IMR-90 (cell line): ENCODE data around the gene IQCF2.

Experiments
- CEBPB ChIP-seq: IDR thresholded peaks from 2 replicates; pipeline ENCODE4 v1.6.1; 2012; ENCODE audit warnings: low read depth, low read length, improper control_type of control experiment
- CHD1 ChIP-seq: IDR thresholded peaks from 2 replicates; pipeline ENCODE4 v1.6.1; 2012; ENCODE audit warnings: low read depth, low read length, improper control_type of control experiment
- FOS ChIP-seq: fragments of 150-350 bp; IDR thresholded peaks from 2 replicates; pipeline ENCODE4 v1.6.1; 2016; ENCODE audit warnings: low read depth, low read length
- POLR2A ChIP-seq: IDR thresholded peaks from 2 replicates; pipeline ENCODE4 v1.6.1; 2012; ENCODE audit warnings: mild to moderate bottlenecking, low read depth, low read length
- RAD21 ChIP-seq: IDR thresholded peaks from 2 replicates; pipeline ENCODE4 v1.6.1; 2012; ENCODE audit warnings: low read length, improper control_type of control experiment
- RFX5 ChIP-seq: IDR thresholded peaks from 2 replicates; pipeline ENCODE4 v1.8.0; 2012; ENCODE audit warnings: low read depth, mild to moderate bottlenecking, low read length, moderate library complexity
- SMC3 ChIP-seq: fragments of 150-350 bp; IDR thresholded peaks from 2 replicates; pipeline ENCODE4 v1.6.1; 2016; ENCODE audit warnings: low read depth, mild to moderate bottlenecking, antibody characterized with exemption, low read length, moderate library complexity
- TF ChIP-seq, protein P1 (sequence below): conservative IDR thresholded peaks from 2 replicates; pipeline ENCODE4 v1.5.1; 2012; ENCODE audit warnings: mild to moderate bottlenecking, low read depth, low read length, improper control_type of control experiment
- TF ChIP-seq, protein P2 (sequence below): fragments of 150-350 bp; IDR thresholded peaks from 2 replicates; pipeline ENCODE4 v1.6.1; 2017; ENCODE audit warnings: mild to moderate bottlenecking, antibody characterized with exemption, low read length, low read depth

DNA sequence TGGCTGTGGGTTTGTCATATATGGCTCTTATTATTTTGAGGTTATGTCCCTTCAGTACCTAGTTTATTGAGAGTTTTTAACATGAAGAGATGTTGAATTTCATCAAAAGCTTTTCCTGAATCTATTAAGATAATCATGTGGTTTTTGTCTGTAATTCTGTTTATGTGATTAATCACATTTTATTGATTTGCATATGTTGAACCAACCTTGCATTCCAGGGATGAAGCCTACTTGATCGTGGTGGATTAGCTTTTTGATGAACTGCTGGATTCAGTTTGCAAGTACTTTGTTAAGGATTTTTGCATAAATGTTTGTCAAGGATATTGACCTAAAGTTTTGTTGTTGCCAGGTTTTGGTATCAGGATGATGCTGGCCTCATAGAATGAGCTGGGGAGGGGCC is 33.1 kb upstream of the IQCF2 start:
- TF ChIP-seq, protein P1, sequence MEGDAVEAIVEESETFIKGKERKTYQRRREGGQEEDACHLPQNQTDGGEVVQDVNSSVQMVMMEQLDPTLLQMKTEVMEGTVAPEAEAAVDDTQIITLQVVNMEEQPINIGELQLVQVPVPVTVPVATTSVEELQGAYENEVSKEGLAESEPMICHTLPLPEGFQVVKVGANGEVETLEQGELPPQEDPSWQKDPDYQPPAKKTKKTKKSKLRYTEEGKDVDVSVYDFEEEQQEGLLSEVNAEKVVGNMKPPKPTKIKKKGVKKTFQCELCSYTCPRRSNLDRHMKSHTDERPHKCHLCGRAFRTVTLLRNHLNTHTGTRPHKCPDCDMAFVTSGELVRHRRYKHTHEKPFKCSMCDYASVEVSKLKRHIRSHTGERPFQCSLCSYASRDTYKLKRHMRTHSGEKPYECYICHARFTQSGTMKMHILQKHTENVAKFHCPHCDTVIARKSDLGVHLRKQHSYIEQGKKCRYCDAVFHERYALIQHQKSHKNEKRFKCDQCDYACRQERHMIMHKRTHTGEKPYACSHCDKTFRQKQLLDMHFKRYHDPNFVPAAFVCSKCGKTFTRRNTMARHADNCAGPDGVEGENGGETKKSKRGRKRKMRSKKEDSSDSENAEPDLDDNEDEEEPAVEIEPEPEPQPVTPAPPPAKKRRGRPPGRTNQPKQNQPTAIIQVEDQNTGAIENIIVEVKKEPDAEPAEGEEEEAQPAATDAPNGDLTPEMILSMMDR, result no peak
- TF ChIP-seq SMC3 (no peak), CHD1 (no peak), FOS (no peak), RAD21 (no peak), POLR2A (no peak), CEBPB (no peak), RFX5 (no peak)
- TF ChIP-seq, protein P2, sequence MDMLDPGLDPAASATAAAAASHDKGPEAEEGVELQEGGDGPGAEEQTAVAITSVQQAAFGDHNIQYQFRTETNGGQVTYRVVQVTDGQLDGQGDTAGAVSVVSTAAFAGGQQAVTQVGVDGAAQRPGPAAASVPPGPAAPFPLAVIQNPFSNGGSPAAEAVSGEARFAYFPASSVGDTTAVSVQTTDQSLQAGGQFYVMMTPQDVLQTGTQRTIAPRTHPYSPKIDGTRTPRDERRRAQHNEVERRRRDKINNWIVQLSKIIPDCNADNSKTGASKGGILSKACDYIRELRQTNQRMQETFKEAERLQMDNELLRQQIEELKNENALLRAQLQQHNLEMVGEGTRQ, result no peak
